SW480 (cell line): Measurements from ENCODE around the gene SHANK1.

ENCODE experiments used
- DNase-seq: peaks from one replicate; pipeline ENCODE4 v3.0.0-alpha.2; 2016; ENCODE audit warnings: low spot score

Gene SHANK1

DNA sequence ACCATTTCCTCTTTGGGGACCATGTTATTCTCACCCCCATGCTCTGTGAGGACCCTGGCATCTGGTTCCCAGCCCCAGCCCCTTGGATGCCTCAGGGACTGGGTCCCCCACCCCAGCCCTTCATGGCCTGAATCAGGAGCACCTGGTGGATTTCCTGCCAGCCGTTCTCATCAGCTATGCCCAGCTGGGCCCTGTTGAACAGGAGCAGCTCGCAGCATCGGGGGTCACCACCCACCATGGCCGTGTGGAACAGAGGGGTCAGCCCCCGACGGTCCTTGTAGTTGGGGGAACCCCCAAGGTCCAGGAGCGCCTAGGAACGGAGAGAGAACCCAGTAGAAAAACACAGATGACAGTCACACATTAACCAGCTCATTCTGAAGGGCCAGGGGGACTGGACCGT lies 7.8 kb downstream of the SHANK1 start:
- DNase-seq: no peak

DNA sequence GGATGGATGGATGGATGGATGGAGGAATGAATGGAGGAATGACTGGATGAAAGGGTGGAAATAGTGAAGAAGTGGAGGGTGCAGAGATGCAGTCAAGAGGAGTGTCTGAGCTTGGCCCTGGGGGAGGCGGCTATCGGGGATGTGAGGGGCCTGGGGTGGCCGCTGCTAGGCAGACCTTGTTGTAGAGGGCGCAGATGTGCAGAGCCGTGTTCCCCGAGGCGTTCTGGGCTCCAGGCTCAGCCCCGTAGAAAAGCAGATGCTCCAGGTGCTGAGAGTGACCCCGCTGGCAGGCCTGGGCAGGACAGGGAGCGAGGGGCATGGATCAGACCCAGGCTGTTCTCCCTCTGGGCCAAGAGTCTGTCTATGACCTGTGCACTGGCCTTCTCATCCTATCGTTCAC lies 8.4 kb downstream of the SHANK1 start:
- no peak for DNase-seq

DNA sequence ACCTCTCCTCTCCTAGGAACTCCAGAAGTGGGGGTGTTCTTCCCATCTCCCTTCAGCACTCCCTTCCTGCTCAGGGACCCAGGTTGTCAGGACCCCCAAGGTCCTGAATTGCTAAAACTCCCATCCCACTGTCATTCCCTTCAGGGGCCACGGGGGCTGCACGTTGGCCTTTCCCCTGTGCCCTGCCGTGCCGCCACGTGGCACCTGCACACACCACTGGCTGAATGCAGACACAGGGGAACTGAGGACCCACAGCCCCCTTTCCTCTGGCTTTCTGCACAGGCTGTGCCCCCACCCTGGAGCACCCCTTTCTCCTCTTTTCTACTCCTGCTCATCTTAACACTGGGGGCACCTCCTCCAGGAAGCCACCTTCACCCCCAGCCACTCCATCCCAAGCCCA lies 9.0 kb downstream of the SHANK1 start:
- DNase-seq: no peak

DNA sequence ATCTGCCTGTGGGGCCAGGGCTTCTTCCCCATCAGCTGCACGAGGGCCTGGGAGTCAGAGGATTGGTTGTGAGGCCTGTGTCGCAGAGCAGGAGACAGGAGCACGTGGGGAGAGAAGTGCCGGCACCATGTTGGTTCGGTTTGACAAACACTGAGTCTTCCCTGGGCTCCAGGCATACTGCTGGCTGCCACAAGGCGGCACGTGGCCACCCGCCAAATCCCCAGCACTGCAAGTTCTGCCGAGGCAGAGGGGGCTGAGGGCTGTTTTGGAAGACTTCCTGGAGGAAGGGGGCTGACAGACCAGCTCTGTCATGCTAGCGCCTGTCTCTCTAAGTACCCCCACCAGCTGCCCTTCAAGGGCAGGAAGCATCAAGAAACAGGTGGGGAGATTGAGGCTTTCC lies 9.5 kb downstream of the SHANK1 start:
- no peak for DNase-seq

DNA sequence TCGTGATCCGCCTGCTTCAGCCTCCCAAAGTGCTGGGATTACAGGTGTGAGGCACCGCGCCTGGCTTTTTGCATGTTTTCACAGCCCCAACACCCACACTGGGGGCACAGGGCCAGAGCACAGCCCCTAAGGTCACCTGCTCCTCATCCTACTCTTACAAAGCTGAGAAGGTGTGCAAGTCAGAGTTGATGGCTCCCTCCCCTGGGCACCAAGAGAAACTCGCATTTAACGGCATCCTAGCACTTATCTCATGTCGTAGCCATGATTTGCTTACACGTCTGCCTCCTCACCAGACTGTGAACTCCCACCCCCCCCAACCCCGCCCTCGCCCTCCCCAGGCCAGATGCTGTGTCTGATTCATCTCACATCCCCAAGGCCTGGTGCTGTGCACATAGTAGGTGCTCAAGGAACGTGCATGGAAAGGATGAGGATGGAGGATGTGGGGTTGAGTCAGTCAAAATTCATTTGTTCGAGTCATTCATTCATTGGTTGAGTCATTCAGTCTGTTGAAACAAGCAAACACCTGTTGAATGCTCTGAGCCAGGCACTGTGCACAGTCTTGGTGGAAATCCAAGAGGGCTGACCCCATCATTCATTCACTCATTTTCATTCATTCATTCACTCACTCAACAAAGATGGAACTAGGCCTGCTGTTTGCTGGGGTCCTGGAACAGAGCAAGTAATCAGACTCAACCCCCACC lies 11.3 kb downstream of the SHANK1 start:
- no peak for DNase-seq

DNA sequence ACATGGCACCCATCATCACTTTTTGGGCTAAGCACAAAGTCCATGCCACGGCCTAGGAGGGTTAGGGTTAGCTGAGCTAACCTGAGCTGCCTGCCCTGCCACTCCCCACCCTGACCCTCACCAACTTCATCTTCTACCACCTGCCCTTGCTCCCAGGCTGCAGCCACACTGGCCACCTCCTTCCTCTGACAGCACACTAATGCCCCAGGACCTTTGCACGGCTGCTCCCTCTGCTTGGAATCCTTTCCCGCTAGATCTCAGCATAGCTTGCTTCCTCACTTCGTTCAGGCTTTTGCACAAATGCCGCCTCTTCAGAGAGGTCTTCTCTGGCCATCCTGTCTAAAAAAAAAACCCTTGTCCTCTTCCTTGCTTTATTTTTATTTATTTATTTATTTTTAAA lies 13.2 kb downstream of the SHANK1 start:
- DNase-seq: no peak

DNA sequence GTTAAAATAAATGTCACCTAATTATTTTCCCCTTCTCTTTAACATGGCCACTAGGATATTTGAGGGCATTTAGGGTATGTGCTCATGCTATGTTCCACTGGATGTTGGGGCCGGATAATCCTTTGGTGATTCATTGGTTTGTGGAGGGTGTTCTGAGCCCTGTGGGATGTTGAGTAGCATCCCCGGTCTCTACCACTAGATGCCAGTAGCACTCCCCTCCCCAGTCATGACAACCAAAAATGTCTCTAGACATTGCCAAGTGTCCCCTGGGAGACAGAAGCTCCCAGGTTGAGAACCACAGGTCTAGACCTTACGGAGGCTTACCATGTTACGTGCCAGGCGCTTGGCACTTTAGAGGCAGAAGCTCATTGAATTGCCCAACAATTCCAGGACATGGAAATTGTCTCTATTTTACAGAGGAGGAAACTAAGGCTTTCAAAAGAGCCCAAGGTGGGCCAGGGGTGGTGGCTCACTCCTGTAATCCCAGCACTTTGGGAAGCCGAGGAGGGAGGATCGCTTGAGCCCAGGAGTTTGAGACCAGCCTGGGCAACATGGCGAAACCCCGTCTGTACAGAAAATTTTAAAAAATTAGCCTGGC lies 14.1 kb downstream of the SHANK1 start:
- DNase-seq: peak; percentile 83

DNA sequence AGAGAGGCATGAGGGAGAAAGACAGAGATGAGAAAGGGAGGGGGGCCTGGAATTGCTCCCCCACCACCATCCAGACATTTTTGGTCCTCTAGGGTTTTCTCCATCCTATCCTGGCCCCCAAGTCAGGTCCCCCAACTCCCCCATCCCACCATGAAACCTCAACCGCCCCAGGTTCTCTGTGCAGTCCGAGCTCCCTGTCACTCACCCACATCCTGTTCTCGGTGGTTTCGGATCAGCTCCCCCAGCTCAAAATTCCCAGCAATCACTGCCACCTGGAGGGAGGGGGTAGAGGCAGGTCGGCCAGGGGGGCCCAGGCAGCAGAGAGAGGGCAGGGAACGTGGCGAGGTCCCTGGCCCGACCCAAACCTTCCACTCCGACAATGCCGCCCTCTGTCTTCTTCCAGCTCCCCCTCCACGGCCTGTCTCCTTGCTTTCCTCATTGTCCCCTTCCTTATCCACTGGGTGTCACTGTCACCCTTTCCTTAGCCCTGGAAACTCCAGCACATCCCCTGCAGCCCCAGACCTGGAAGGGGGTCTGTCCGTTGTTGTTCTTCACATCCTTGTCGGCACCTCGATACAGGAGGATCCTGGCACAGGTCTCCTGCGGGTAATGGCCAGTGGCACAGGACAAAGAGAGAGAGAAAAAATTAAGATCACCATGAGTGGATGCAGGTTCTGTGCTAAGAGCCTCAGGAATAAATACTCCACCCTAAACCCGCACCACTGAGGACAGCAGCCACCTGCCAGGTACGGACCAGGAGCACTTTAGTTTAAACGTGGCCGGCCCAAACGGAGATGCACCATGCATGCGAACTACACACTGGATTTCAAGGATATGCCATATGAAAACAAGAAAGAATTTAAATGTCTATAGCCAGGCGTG lies 15.4 kb downstream of the SHANK1 start:
- peak; percentile 60 for DNase-seq

DNA sequence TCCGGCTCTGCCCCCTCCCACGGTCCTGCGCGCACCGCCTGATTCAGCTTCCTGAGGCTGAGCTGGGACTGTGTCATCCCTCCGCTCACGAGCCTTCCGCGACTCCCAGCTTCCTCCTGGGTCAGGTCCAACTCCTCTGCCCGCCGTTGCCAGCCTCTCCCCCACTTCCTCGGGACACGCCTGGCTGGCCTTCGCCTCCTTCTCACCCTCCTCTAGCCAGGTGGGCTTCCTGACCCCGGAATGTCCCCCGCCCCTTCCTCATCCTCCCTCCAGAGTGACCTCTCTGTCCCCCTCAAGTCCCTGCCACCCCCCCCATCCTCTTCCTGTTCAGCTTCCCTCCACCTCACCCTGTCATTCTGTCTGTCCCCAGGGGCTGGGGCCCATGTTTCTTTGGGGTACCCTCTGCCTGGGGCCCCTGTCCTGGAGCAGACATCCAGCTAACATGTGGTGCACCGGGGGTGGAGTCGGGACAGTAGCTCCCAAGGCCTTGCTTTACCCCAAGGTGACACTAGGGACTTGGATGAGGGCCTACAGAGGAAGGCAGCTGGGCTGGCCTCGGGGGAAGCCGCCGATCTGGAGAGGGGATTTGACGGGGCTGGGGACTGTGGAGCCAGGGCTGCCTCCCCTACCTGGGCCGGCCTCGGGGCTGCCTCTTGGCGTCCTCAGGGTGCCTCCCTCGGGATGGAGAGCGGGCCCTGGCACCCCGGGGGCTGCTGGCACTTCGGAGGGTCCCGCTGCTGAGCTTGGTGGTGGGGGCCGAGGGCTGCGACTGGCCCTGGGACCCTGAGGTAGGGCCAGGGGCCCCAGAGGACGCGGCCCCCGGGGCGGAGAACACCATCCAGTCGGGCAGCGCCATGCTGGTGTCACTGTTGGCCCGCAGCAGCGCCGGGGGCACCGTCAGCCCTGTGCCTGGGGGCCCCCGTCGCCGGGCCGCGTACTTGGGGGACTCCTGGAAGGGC lies 16.5 kb downstream of the SHANK1 start:
- DNase-seq: no peak

DNA sequence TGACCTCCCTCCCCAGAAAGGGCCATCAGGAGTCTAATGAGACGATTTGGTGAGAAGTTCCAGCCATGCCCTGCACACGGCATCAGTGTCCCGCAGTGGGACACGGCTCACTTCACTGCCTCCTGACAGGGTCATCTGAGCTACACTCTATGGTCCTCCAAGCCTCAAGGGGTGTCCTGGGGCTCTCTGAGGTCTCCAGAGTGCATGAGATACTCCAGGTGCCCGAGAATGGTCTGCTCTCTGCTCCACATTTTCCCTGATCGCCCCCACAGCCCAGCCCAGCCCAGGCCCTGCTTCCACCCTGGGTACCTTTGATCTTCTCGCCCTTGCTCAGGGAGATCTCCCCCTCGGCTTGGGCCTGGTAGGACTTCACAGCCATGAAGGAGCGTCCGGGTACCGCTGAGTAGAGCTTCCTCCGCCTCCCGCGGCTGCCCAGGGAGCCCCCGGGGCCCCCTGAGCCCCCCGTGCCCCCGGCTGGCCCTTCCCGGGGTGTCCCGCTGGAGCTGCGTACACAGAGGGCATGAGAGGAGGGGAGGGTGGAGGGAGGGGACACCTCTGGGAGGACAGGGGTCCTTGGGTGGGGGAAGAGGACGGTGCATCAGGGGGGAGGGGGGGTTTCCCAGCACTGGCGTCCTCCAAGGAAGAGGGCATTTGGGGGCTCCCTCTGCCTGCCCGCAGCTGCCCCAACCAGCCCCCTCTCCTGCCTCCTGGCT lies 17.3 kb downstream of the SHANK1 start:
- DNase-seq: no peak

DNA sequence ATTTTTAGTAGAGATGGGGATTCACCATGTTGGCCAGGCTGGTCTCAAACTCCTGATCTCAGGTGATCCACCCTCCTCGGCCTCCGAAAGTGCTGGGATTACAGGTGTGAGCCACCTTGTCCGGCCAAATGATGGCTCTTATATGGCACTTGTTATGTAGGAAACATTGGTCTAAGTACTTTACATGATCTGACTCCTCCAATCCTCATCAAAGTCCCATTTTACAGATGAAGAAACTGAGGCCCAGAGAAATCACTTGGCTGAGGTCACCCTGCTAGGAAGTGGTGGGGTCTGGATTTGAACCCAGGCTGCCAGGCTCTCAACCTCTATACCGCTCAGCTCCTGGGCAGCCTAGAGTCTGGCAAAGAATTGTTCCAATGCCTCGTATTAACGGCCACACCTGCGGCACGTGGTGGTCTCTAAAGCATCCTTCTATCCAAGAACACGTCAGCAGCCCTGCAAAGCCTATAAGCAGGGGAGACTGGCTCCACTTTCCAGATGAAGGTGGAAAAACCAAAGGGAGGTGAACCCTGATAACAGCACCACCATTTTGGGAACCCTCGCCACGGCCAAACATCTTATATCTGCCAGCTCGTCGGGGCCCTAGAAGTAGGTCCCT lies 18.1 kb downstream of the SHANK1 start:
- DNase-seq: no peak

DNA sequence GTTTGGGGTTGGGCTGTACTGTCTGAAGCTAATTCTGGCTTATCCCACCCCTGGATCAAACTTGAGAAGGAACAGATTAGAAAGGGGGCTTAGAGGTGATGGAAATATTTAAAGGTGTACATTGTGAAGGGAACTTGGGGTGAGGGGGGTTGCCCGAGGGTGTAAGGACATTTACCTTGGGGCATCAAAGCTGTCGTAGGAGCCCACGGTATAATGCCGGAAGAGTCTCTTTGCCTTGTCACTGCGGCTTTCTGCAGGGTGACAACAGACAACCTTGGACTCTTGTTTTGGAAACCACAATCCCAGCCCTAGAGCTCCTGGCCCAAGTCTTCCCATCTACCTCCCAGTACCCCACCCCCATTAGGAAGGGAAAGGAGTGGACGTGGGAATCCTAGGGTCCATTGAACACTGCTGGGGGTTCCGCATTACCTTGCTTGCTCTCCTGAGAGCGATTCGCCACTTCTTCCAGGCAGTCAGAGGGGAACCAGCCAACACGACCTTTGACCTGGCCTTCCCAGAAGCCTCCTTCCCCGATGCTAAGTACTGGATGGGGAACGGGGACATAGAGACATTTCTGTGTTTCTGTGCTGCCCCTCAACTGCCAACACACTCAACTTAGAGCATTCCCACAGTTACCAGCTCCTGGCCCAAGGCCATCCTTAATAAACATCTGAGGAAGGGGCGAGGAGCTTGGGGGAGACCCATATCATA lies 22.0 kb downstream of the SHANK1 start:
- no peak for DNase-seq

DNA sequence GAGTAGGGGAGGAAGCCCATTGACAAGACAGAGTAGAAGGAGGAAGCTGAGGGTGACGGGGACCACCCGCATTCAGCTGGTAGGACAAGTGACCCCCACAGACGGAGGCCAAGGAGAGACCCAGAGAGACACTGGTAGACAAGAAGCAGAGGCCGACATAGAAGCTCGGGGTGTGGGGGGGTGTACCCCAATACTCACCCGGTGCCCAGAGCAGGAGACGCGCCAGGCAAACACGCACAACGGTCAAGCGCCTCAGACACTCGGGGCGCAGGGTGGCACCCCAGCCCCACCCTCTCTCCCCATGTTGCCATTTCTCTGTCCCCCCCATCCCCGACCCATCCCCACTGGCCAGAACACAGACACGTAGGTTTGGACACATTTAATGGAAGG lies 23.5 kb downstream of the SHANK1 start:
- no peak for DNase-seq

DNA sequence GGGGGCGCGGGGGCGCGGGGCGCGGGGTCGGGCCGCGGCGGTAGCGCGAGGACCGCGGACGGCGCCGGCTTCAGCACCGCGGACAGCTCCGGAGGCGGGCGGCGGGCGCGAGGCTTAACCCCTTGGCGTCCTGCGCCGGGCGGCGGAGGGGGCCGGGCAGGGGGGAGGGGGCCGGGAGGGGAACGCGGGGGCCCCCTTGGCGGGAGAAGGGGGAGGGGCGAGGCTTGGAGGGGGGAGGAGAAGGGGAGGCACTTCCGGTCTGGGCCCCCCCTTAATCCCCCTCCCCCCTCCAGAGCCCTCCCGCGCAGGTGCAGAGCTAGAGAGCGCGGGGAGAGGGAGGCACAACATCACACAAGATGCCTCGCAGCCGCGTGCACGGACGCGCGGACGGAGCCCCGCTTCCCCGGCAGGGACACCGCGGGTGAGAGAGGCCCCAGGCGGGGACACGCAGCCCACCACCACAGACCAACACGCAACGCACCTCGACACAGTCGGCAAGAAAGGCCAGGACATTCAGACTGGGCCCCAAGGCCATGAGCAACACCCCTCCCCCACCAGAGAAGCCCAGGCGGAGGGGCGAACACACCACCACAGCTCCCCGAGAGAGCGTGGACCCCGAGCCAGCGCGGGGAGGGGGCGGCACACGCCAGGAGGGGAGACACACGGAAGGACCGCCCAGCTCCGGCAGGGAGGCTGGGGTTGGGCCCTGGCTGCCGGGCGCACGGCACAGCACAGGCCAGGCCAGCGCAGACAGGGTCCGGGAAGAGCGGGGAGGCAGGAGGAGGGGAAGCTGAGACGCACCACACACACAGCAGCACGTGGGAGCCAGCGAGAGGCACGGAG lies 24.1 kb downstream of the SHANK1 start:
- DNase-seq: no peak

DNA sequence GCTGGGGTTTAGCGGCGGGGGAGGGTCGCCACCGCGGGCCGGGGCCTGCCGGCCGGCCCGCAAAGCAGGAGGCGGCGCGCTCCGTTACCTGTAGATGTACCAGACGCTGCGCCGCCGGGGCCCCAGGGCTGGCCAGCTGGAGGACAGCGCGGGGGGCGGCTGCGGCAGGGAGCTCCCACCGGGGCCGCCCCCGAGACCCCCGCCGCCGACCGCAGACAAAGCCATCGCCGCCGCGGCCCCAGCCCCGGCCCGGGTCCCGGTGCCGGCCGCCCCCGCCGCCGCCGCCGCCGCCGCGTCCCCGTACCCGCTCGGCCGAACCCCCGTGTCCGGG lies 24.8 kb downstream of the SHANK1 start:
- DNase-seq: no peak

DNA sequence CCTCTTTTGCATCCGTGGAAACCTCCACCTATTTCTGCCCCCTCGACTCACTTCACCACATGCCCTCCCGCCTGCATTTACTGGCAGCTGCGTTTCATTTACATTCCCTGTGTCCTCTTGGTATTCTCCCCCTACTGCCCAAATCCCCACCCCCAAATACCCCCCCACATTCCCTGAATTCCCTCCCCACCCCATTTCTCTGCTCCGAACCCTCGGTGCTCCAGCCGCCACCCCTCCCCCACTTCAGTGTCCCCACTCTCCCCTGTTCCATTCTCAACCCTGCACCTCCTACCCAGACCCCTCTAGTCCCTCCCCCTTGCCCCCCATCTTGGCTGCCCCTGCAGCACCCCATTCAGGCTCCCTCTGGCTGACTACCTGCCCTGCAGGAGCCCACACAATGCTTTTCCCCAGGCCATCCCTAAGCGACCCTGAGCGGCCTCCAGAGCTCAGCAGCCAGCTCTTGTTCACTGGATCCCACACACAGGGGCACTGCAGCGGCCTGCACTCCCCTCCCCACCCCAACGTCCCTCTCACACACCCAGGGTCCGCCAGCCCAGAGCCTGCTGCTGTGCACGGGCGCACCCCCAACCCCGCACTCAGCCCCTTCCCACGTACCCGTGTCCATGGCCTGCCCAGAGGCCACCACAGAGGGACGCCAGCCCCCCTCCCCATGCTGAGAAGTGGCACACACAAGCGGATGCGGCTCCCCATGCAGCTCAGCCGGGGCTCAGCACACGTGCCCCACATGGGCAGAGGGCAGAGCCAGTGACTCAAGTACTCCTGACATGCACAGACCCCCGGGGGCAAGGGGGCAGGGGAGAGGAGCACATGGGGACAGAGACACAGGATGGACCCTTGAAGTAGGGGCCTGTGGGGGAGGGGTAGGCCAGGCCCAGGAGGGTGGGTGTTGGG lies 26.3 kb downstream of the SHANK1 start:
- no peak for DNase-seq

DNA sequence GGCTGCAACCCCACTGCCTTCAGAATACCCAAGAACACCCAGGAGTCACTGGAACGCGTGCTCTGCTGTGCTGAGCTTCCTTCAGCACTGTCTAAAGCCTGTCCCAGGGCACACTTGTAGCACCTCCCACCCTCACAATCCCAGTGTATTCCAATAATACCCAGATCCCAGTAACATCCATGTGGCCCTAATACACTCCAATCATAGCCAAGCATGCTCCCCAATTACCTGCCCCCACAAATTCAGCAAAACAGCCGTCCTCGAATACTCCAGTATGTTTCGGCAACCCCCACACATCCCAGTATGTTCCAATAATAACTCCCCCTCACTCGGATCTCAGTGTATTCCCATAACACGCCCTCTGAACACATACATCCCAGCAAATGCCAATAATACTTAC lies 29.2 kb downstream of the SHANK1 start:
- DNase-seq: no peak

DNA sequence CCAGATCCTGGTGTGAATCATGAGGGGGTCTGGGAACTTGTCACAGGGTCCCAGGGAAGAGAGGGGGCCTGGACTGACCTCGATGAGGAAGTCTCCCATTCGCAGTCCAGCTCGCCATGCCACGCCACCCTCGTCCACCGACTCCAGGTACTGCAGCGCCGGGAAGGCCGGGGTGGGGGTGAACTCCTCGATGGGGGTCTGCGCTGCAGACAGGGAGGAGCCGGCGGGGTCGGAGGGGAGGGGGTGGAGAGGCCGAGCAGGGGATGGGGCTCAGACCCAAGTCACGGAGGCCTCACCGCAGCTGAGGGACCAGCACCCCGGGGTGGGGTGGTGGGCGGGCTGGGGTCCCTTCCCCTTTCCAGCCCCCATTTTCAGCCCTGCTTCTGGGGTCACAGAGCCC lies 30.8 kb downstream of the SHANK1 start:
- no peak for DNase-seq
